HUES64 (cell line): ENCODE measurements around the gene SLC29A4.
"Not testable (repeated sequence)": the region's sequence is repeated elsewhere in the genome, so short reads cannot be mapped to it uniquely, and the experiment has no call there.

ENCODE experiments used
- H3K27ac ChIP-seq: 2 replicates; pipeline ENCODE4 v1.7.0; 2013; ENCODE audit warnings: low read depth, low read length, inconsistent platforms
- H3K27me3 ChIP-seq: 2 replicates; pipeline ENCODE4 v1.6.1; 2013; ENCODE audit warnings: mild to moderate bottlenecking, low read length; ENCODE audit not compliant: insufficient read depth
- H3K36me3 ChIP-seq: 2 replicates; pipeline ENCODE4 v1.6.1; 2013; ENCODE audit warnings: mild to moderate bottlenecking, low read length; ENCODE audit not compliant: insufficient read depth
- H3K4me1 ChIP-seq: 2 replicates; pipeline ENCODE4 v1.6.1; 2013; ENCODE audit warnings: mild to moderate bottlenecking, low read length, moderate library complexity; ENCODE audit not compliant: insufficient read depth
- H3K4me3 ChIP-seq: 2 replicates; pipeline ENCODE4 v1.5.1; 2013; ENCODE audit warnings: mild to moderate bottlenecking, low read length, moderate library complexity
- H3K9ac ChIP-seq: 2 replicates; pipeline ENCODE4 v1.6.1; 2013; ENCODE audit warnings: mild to moderate bottlenecking, low read depth, low read length
- H3K9me3 ChIP-seq: 2 replicates; pipeline ENCODE4 v1.6.1; 2013; ENCODE audit warnings: low read depth, low read length; ENCODE audit not compliant: insufficient read depth
- WGBS: fragments of 150-250, 120-280 bp; methylation state at CpG from one replicate; pipeline ENCODE4 v1.1.7; 2013; ENCODE audit warnings: missing lambda C conversion rate; 5-methylcytosine and 5-hydroxymethylcytosine counted together

SLC29A4 gene

DNA sequence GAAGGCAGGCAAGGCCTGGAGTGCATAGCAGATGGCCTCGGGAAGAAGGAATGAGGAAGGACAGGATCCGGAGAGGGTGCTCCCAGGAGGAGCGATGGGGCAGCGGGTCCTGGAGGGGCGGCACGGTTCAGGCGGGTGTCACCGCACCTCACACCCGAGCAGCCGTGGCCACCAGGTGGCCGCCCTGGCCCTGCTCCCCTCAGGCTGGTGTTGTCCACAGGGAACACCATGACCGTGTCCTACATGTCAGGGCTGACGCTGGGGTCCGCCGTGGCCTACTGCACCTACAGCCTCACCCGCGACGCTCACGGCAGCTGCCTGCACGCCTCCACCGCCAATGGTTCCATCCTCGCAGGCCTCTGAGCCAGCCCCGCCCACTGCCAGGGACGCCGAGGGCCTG is 19.8 kb downstream of the SLC29A4 start:
- Histone ChIP-seq H3K9me3 (no peaks in the 10 kb centered on the region), H3K4me1 (no peaks in the 10 kb centered on the region), H3K27me3 (peaks cover under 1% of the 10 kb centered on the region), H3K4me3 (no peak overlapping the region), H3K27ac (no peak overlapping the region), H3K36me3 (no peaks in the 10 kb centered on the region), H3K9ac (no peak overlapping the region)
- 90% methylated on average over 25 of the region's 25 CpGs for WGBS

DNA sequence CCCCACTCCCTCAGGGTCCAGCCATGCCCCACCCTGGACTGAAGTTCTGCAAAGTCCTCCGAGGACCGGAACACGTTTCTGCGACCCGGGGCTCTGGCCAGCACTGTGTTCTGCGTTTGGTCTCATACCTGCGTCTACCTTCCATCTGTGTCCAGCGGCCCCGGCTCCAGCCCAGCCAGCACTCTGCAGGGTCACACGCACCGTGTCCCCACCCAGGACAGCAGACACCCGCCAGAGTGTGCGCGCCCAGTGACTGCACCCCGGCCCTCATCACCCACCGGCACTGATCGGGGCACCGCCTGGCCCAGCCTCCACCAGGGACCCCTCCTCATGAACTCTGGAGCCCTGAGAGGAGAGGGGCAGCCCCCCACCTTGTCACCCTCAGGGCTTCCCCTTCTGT is 20.3 kb downstream of the SLC29A4 start:
- WGBS = 94% methylated on average over 18 of the region's 18 CpGs
- no peaks in the 10 kb centered on the region for H3K4me1 ChIP-seq
- no peaks in the 10 kb centered on the region for H3K36me3 ChIP-seq
- H3K27me3 ChIP-seq = no peaks in the 10 kb centered on the region
- no peak overlapping the region for H3K4me3 ChIP-seq
- no peak overlapping the region for H3K27ac ChIP-seq
- H3K9me3 ChIP-seq = no peaks in the 10 kb centered on the region
- H3K9ac ChIP-seq = no peak overlapping the region

DNA sequence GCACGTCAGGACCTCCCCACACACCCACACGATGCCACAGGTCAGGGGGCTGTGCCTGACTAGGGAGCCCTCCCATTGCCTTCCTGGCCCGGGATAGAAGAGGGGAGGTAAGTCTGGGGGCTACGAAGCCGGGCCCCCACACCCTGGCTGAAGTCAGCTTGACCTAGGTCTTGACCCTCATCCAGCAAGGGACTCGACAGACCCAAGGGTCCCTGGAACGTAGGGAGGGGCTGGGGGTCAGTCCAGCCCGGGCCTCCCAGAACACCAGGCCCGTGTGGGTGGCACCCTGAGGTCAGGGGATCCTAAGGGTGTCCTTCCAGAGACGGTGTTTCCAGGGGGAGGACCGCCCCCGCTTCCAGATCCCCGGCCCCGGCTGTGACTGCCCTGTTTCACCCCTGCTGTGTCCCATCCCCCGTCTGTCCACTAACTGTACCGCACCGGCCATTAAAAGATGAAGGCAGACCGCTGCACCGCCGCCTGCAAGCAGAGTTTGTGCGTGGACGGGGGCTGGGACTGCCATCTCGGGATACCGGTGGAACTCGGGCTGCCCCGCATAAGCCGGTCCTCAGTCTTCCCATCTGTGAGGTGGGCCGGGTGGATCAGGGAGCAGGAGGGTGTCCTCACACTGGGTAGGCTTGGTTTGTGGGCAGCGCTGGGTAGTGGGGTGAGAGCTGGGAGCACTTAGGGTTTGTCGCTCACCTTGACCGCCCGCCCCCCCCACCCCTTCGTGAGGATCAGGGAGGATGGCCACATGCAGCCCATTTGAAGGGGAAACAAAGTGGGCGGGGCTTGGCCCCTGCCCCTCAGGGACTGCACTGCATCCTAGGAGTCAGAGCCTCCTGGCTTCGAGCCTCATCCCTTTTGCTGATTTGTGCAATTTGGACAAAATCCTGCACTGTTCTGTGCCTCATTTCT is 21.1 kb downstream of the SLC29A4 start:
- Histone ChIP-seq H3K9me3 (no peaks in the 10 kb centered on the region), H3K27ac (no peak overlapping the region), H3K9ac (no peak overlapping the region), H3K4me1 (no peaks in the 10 kb centered on the region), H3K4me3 (no peak overlapping the region), H3K36me3 (no peaks in the 10 kb centered on the region), H3K27me3 (no peaks in the 10 kb centered on the region)
- WGBS = 93% methylated on average over 35 of the region's 35 CpGs

DNA sequence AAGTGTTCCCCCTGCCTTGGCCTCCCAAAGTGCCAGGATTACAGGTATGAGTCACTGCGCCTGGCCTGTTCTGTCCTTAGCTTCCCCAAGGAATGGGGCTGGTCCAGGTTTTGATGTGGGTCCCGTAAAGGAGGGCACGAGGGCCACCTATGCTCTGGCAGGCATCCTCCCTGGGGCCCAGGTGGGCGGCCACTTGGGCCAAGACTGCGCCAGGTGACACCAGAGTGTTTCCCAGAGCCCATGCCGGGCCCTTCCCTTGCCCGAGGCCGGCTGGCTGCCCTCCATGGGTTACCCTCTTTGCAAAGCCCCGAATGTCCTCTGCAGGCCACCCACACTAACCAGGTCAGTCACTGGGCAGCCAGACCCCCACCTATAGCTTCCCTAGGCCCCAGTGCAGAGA is 22.3 kb downstream of the SLC29A4 start:
- not testable (repeated sequence) for H3K27ac ChIP-seq, H3K9ac ChIP-seq, H3K4me1 ChIP-seq, H3K4me3 ChIP-seq, H3K9me3 ChIP-seq, H3K36me3 ChIP-seq, H3K27me3 ChIP-seq
- WGBS = 95% methylated on average over 9 of the region's 9 CpGs

DNA sequence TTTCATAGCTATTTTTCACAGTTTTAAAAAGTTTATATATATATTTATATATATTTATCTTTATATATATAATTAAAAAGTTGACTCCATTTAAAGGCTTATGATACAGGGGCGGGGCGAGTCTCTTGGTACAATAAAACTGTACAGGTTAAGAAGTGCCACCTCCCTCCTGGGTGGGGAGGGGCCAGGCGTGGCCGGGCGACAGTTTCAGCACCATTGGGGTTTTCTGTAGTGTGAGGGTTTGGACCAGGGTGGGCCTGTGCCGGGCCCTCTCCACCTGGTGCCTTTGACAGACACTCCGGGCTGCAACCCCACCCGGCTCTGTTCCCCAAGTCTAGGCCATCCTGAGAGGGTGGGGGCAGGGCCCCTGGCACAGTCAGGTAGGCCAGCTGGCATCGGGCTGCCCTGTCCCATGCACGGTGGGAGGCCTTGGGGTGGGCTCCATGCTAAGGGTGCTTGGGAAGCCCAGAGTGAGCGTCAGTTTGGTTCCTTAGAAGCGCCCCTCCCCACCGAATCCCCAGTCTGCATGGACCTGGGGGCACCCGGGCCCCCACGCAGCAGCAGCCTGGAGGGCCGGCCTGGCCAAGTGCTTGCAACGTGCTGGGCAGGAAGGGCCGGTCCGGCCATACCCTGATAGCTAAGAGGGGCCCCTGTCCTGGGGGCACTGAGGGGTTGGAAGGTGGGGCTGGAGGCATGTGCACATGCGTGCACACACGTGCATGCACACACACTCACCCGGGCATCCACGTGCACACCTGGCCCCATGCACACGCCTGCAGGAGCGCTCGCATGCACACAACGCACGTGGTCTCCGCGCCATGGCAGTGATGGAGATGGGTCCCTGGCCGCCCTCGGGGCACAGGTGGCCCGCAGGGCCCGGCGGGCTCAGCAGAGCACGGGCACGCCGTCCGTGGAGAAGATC is 24.7 kb downstream of the SLC29A4 start:
- 95% methylated on average over 39 of the region's 39 CpGs for WGBS
- not testable (repeated sequence) for H3K27me3 ChIP-seq, H3K4me1 ChIP-seq, H3K9me3 ChIP-seq, H3K9ac ChIP-seq, H3K4me3 ChIP-seq, H3K27ac ChIP-seq, H3K36me3 ChIP-seq

DNA sequence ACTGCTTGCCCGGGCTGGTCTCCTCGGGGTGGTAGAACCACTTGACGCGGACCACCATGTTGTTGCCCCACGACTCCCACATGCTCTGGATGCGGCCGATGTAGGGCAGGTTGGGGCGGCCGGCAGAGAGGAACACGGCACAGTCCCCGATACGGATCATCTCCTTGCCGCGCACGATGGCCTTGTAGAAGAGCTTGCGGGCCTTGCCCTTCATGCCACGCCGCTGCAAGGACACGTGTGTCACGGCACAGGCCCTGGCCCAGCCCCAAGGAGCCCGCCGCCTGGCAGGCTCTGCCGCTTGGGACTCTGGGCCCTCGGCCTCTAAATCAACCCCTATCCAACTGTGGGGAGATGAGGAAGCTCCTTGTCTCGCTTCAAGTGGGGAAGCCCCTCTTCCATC is 26.4 kb downstream of the SLC29A4 start:
- no peaks in the 10 kb centered on the region for H3K4me1 ChIP-seq
- no peak overlapping the region for H3K27ac ChIP-seq
- H3K9ac ChIP-seq = no peak overlapping the region
- 97% methylated on average over 25 of the region's 25 CpGs for whole genome bisulfite sequencing
- no peak overlapping the region for H3K4me3 ChIP-seq
- H3K9me3 ChIP-seq = no peaks in the 10 kb centered on the region
- H3K36me3 ChIP-seq = 0 out of 2 replicates have a peak, but pooled peaks cover 4% of the 10 kb centered on the region
- H3K27me3 ChIP-seq = no peaks in the 10 kb centered on the region

DNA sequence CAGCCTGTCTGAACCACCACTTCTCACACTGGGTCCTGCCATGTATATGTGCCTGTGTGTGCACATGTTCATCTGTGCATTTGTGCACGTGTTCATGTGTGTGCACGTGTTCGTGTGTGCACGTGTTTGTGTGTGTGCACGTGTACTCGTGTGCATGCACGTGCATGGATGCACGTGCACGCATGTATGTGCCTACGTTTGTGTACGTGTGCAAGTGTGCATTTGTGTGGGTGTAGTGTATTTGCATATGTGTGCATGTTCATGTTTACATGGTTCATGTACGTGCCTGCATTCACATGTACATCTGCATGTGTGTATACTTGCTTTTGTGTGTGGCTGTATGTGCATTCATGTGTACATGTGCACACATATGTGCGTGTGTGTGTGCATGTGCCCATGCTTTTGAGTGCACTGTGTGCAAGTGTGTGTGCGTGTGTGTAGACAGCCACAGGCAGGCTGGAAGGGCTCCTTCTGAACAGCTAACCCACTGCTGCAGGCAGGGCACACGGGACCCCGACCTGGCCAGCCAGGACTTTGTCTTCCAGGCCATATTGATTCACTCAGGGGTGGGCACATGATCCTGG is 28.2 kb downstream of the SLC29A4 start:
- no peak overlapping the region for H3K27ac ChIP-seq
- no peaks in the 10 kb centered on the region for H3K27me3 ChIP-seq
- H3K9ac ChIP-seq = no peak overlapping the region
- H3K36me3 ChIP-seq = peaks cover 4% of the 10 kb centered on the region; the same call in 1 of the 2 replicates
- WGBS = 94% methylated on average over 16 of the region's 16 CpGs
- H3K4me1 ChIP-seq = no peaks in the 10 kb centered on the region
- no peaks in the 10 kb centered on the region for H3K9me3 ChIP-seq
- H3K4me3 ChIP-seq = no peak overlapping the region

DNA sequence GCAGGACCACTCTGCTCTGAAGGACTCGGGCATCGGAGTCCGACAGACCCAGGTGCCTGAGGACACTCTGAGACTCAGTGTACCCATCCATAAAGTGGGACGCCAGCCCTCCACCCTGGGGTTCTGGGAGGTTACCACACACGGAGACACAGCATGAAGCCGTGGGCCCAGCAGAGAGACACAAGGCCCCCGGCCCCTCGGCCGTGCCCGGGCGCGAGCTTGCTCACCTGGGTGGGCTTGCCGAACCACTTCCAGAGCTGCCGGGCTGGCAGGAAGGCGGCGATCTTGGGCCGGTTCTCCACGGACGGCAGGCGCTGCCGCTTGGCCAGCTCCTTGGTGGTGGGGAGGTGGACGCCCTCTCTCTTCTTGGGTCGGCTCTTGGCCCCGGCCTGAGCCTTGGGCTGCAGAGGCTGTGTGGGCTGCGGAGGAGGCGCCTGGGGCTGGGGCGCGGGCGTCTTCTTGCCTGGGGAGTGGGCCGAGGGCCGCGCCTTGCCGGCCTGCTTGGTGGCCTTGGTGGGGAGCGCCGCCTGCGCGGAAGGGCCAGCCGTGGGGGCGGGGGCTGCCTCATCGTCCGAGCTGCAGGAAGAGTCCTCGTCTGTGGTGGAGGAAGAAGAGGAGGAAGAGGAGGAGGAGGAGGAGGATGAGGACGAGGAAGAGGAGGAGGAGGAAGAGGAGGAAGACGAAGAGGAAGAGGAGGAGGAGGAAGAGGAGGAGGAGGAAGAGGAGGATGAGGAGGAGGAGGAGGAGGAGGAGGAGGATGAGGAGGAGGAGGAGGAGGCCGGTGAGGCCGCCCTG is 29.7 kb downstream of the SLC29A4 start:
- not testable (repeated sequence) for H3K27ac ChIP-seq, H3K27me3 ChIP-seq, H3K9ac ChIP-seq, H3K9me3 ChIP-seq, H3K4me1 ChIP-seq, H3K36me3 ChIP-seq, H3K4me3 ChIP-seq
- 94% methylated on average over 33 of the region's 46 CpGs for WGBS

DNA sequence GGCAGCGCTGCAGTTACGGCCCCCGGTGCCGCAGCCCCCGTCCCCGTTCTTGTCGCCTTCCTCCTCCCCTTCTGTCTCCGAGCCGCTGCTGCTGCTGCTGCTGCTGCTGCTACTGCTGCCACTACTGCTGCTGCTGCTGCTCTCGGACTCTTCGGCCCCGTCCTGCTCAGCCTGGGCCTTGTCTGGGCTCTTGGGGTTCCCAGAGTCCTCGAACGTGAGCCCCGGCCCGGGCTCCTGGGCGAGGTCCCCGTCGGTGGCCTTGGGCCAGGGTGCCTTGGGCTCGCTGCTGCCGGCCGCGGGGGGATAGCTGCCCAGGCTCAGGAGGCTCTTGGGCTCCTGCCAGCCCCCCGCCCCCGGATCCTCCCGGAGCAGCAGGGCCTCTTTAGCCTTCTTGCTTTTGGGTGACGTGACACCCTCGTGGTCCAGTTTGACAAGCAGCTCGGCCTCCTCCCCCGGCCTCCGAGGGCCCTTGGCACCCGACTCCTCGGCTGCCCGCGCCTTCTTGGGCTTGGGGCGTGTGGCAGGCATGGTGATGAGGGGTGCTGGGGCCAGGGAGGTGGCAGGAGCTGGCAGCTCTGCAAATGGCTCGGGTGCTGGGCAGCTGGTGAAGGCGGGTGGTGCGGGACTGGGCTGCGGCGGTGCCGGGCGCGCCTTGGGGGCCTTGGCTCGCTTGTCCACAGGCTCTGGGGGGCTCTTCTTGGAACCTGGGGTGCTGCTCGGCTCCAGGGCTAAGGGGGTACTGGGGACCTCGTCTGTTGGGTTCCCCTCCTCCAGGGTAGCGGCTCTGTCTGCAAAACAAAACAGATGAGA is 30.5 kb downstream of the SLC29A4 start:
- not testable (repeated sequence) for H3K27ac ChIP-seq, H3K9me3 ChIP-seq

DNA sequence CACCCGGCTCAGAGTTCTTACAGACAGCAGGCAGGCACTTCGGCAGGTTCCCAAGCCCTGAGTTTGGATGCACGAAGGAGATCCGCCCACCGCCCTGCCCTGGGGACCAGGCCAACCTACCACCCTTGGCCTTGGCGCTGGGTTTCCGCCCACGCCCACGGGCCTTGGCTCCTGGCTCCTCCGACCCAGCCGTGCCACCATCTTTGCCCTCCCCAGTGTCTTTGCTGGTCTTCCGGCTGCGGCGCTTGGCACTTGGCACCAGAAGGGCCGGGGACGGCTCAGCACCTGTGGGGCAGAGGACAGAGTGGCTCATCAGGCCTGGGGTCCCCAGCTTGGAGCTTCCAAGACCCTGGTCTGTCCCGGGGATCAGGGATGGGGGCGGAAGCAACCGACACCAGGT is 32.1 kb downstream of the SLC29A4 start:
- Histone ChIP-seq H3K4me3 (no peak overlapping the region), H3K9me3 (peaks cover 7% of the 10 kb centered on the region; the same call in 1 of the 2 replicates), H3K27ac (no peak overlapping the region), H3K9ac (no peak overlapping the region), H3K4me1 (no peaks in the 10 kb centered on the region), H3K27me3 (no peaks in the 10 kb centered on the region), H3K36me3 (peaks cover 10% of the 10 kb centered on the region; the same call in 1 of the 2 replicates)
- 95% methylated on average over 19 of the region's 19 CpGs for WGBS

More for the DNA sequence above, 30.5 kb downstream of the SLC29A4 start:
- not testable (repeated sequence) for H3K27me3 ChIP-seq, H3K4me3 ChIP-seq, H3K4me1 ChIP-seq, H3K36me3 ChIP-seq, H3K9ac ChIP-seq
- 94% methylated on average over 48 of the region's 48 CpGs for WGBS
